HepG2 (cell line): ENCODE data around the gene CENPO. TPM values are rescaled to one million over a fixed set of nuclear protein-coding genes. Genes with fewer than 3 reads are reported as not detected.

ENCODE experiments used
- ATAC-seq: fragments of 200-7000 bp; cut with Tn5 transposase; 3 replicates; pipeline ENCODE4 v1.9.1; 2020; ENCODE audit warnings: mild to moderate bottlenecking, moderate library complexity
- BruUV-seq: library from RNA; stranded (reverse); fragments of 400-500 nt; replicated peaks from 2 replicates; lab custom pipeline; 2021; lab: Mats Ljungman, UMichigan
- CTCF ChIA-PET: fragments of 300-600 bp; formaldehyde crosslinking; extraction: SDS; loops from one replicate; lab custom pipeline; 2021; ENCODE audit warnings: low total read pairs, inconsistent platforms, low intra/inter-chr PET ratio; lab: Yijun Ruan, JAX
- POLR2A ChIA-PET: fragments of 350-600 bp; sonication (Branson Sonifier 250); formaldehyde crosslinking; loops from one replicate; lab custom pipeline; 2020; ENCODE audit warnings: antibody characterized with exemption, inconsistent platforms; lab: Yijun Ruan, JAX
- DNase-seq: peaks from one replicate; pipeline ENCODE4 v3.0.0-alpha.2; 2015; ENCODE audit warnings: low spot score
- FAIRE-seq: peaks from 3 replicates; lab custom pipeline; 2011; peaks lifted over from hg19 to GRCh38; lab: Jason Lieb, UNC
- H2AFZ ChIP-seq: one replicate; pipeline ENCODE4 v1.6.1; 2011; ENCODE audit warnings: low read length, inconsistent platforms
- H3K27ac ChIP-seq: fragments of 300-600 bp; 3 replicates; pipeline ENCODE4 v1.8.0; 2011; ENCODE audit warnings: mixed run types, mild to moderate bottlenecking, mixed read lengths, low read length, inconsistent platforms; ENCODE audit not compliant: insufficient read depth; ENCODE audit errors: extremely low read length
- H3K27me3 ChIP-seq, 2 experiments: fragments of 200-600 bp in 1 of 2; 2 replicates in 1 of 2; 3 replicates in 1 of 2; pipeline versions ENCODE4 v1.6.0 to v1.8.0; 2011; ENCODE audit warnings: low read length in 2 of 2, mild to moderate bottlenecking in 2 of 2, moderate library complexity in 2 of 2, inconsistent platforms in 1 of 2; ENCODE audit not compliant: insufficient read depth in 2 of 2, control insufficient read depth in 1 of 2
- H3K36me3 ChIP-seq, 2 experiments: fragments of 200-600 bp in 1 of 2; replicated peaks in 1 of 2; 2 replicates in 1 of 2; 3 replicates in 1 of 2; pipeline versions ENCODE4 v1.5.1 to v1.8.0; 2011; ENCODE audit warnings: low read length in 2 of 2, inconsistent platforms in 1 of 2; ENCODE audit not compliant: insufficient read depth in 2 of 2, control insufficient read depth in 1 of 2
- H3K4me1 ChIP-seq: 2 replicates; pipeline ENCODE4 v1.5.1; 2012; ENCODE audit warnings: low read length, inconsistent platforms; ENCODE audit not compliant: insufficient read depth
- H3K4me2 ChIP-seq: 2 replicates; pipeline ENCODE4 v1.6.0; 2011; ENCODE audit warnings: low read depth, low read length, inconsistent platforms
- H3K4me3 ChIP-seq, 3 experiments: fragments of 200-600 bp in 1 of 3; sonication (generic), shearing (Covaris generic) in 1 of 3; replicated peaks in 1 of 3; 2 replicates each; pipeline ENCODE4 v1.5.1; 2011 to 2016; ENCODE audit warnings: low read length in 3 of 3, inconsistent platforms in 2 of 3, low read depth in 2 of 3, mild to moderate bottlenecking in 2 of 3, control low read depth in 1 of 3, mixed read lengths in 1 of 3; ENCODE audit not compliant: insufficient read depth in 1 of 3
- H3K79me2 ChIP-seq: one replicate; pipeline ENCODE4 v1.6.1; 2011; ENCODE audit warnings: low read length, inconsistent platforms; ENCODE audit not compliant: insufficient read depth
- H3K9ac ChIP-seq: 2 replicates; pipeline ENCODE4 v1.6.0; 2011; ENCODE audit warnings: mild to moderate bottlenecking, low read depth, low read length, inconsistent platforms; ENCODE audit not compliant: insufficient read depth
- H3K9me3 ChIP-seq: 2 replicates; pipeline ENCODE4 v1.5.1; 2012; ENCODE audit warnings: mild to moderate bottlenecking, low read length
- H4K20me1 ChIP-seq: 2 replicates; pipeline ENCODE4 v1.6.0; 2011; ENCODE audit warnings: inconsistent platforms, mild to moderate bottlenecking, low read length, moderate library complexity; ENCODE audit not compliant: insufficient read depth
- ARNT2 ChIP-seq: sonication (generic); formaldehyde crosslinking; IDR thresholded peaks from 2 replicates; pipeline ENCODE4 v1.8.0; 2022; ENCODE audit warnings: mild to moderate bottlenecking, low read depth, missing genetic modification reagents, moderate library complexity
- CREM ChIP-seq, 2 experiments: sonication (generic) in 1 of 2; formaldehyde crosslinking in 1 of 2; IDR thresholded peaks; 2 replicates each; pipeline versions ENCODE4 v1.4.0 to v1.6.1; 2016 to 2020; ENCODE audit warnings: antibody characterized with exemption in 1 of 2, mild to moderate bottlenecking in 1 of 2, missing genetic modification reagents in 1 of 2
- HOXA3 ChIP-seq: sonication (generic); formaldehyde crosslinking; IDR thresholded peaks from 2 replicates; pipeline ENCODE4 v1.5.0; 2020; ENCODE audit warnings: missing genetic modification reagents
- MED8 ChIP-seq: sonication (generic); formaldehyde crosslinking; IDR thresholded peaks from 2 replicates; pipeline ENCODE4 v1.8.1; 2023; ENCODE audit warnings: mild to moderate bottlenecking, missing genetic modification reagents; ENCODE audit not compliant: insufficient replicate concordance
- NCOA5 ChIP-seq: sonication (generic); formaldehyde crosslinking; IDR thresholded peaks from 2 replicates; pipeline ENCODE4 v1.4.0; 2020; ENCODE audit warnings: missing genetic modification reagents
- POGZ ChIP-seq: sonication (generic); formaldehyde crosslinking; IDR thresholded peaks from 2 replicates; pipeline ENCODE4 v1.4.0; 2020; ENCODE audit warnings: mild to moderate bottlenecking, missing genetic modification reagents
- PRDM4 ChIP-seq: sonication (generic); formaldehyde crosslinking; IDR thresholded peaks from 2 replicates; pipeline ENCODE4 v1.9.0; 2021; ENCODE audit warnings: missing genetic modification reagents, borderline replicate concordance
- SP5 ChIP-seq: IDR thresholded peaks from 2 replicates; pipeline ENCODE4 v1.6.1; 2016; ENCODE audit warnings: low read depth, borderline replicate concordance
- TP53 ChIP-seq: sonication (generic); formaldehyde crosslinking; conservative IDR thresholded peaks from 2 replicates; pipeline ENCODE4 v1.4.0; 2020; ENCODE audit warnings: missing genetic modification reagents
- ZBTB7B ChIP-seq: sonication (generic); formaldehyde crosslinking; IDR thresholded peaks from 2 replicates; pipeline ENCODE4 v1.4.0; 2020; ENCODE audit warnings: missing genetic modification reagents
- ZNF512 ChIP-seq: sonication (generic); formaldehyde crosslinking; IDR thresholded peaks from 2 replicates; pipeline ENCODE4 v1.4.0; 2020; ENCODE audit warnings: mild to moderate bottlenecking, missing genetic modification reagents
- ZNF567 ChIP-seq: sonication (generic); formaldehyde crosslinking; IDR thresholded peaks from 2 replicates; pipeline ENCODE4 v1.8.1; 2023; ENCODE audit warnings: mild to moderate bottlenecking, missing genetic modification reagents, borderline replicate concordance
- ZSCAN31 ChIP-seq: sonication (generic); formaldehyde crosslinking; IDR thresholded peaks from 2 replicates; pipeline ENCODE4 v1.5.0; 2020; ENCODE audit warnings: low read depth, mild to moderate bottlenecking, missing genetic modification reagents
- WGBS: methylation state at CpG from one replicate; pipeline ENCODE4 v1.1.6; 2017; ENCODE audit warnings: low lambda C conversion rate; 5-methylcytosine and 5-hydroxymethylcytosine counted together
- in situ Hi-C: cut with HindIII; loops from 2 replicates; pipeline ENCODE4 v1.10.0; 2017; ENCODE audit warnings: low pct_unique_long_range_greater_than_20kb; ENCODE audit not compliant: extremely low pct_ligation_motif_present
- intact Hi-C: fragments of 100-400 bp; cut with micrococcal nuclease; formaldehyde crosslinking; loops from one replicate; pipeline ENCODE4 v1.10.0; 2022; ENCODE audit not compliant: unreplicated experiment
- polyA plus RNA-seq, 8 experiments: library from polyadenylated mRNA; depleted of rRNA in 3 of 8; stranded (reverse) in 7 of 8; unstranded in 1 of 8; fragments of >200 nt; fragmentation: Illumina TruSeq in 4 of 8; extraction: Trizol in 4 of 8; gene quantifications; 2 replicates each; pipeline versions ENCODE4 v1.2.1 to v1.2.3, GENCODE V29; 2011 to 2016; ENCODE audit warnings: low read depth in 4 of 8, missing spikeins in 1 of 8, mixed read lengths in 1 of 8; ENCODE audit not compliant: insufficient read depth in 1 of 8
- total RNA-seq, 5 experiments: library from RNA; depleted of rRNA; stranded (reverse); fragments of >200 nt; fragmentation: Illumina TruSeq; extraction: Trizol; gene quantifications; 2 replicates each; pipeline ENCODE4 v1.2.3, GENCODE V29; 2016; ENCODE audit warnings: low read depth in 1 of 5

Gene CENPO
- total and polyA plus RNA-seq, 2 of the 13 experiments (the other 11 are each of a cell fraction or from before 2014, with no cell fraction given), result 19.7 to 35.5 TPM

GRCh38 chr2:24859968-24860600, 66.9 kb downstream of the CENPO start:
- intact Hi-C loops, result no loop called here
- Histone ChIP-seq H3K4me2 (no peak overlapping the region), H3K36me3 (no peaks in the 10 kb centered on the region), H4K20me1 (no peaks in the 10 kb centered on the region), H3K27ac (no peak overlapping the region), H3K27me3 (peaks cover 0 to 6% of the 10 kb centered on the region in 2 experiments; a peak in 1 of 5 replicates), H3K9me3 (no peaks in the 10 kb centered on the region), H3K9ac (no peak overlapping the region), H3K4me3 (no peak overlapping the region), H3K79me2 (no peaks in the 10 kb centered on the region), H3K4me1 (no peaks in the 10 kb centered on the region), H2AFZ (no peak overlapping the region)
- ATAC-seq (peak; percentile 27), FAIRE-seq (no peak), DNase-seq (no peak)
- TF ChIP-seq ZNF512 (CRISPR knock-in tag) (no peak), ZNF567 (CRISPR knock-in tag) (no peak), PRDM4 (CRISPR knock-in tag) (no peak), HOXA3 (CRISPR knock-in tag) (no peak), MED8 (CRISPR knock-in tag) (no peak), ZBTB7B (CRISPR knock-in tag) (no peak), POGZ (CRISPR knock-in tag) (no peak), ARNT2 (no peak), TP53 (CRISPR knock-in tag) (no peak), ZSCAN31 (no peak), CREM (IDR thresholded peaks at IDR 0.05) (no peak), CREM (CRISPR knock-in tag; IDR thresholded peaks at IDR 0.05) (no peak), NCOA5 (CRISPR knock-in tag) (no peak), SP5 (CRISPR knock-in tag) (no peak)
- BruUV-seq, result no TSS peak
- CTCF ChIA-PET, result no interaction called here
- POLR2A ChIA-PET, result no interaction called here
- in situ Hi-C loops, result no loop called here
- 45% methylated on average over 11 of the region's 15 CpGs for whole genome bisulfite sequencing
